ENCODE results near the gene ACTL7A.

DNA sequence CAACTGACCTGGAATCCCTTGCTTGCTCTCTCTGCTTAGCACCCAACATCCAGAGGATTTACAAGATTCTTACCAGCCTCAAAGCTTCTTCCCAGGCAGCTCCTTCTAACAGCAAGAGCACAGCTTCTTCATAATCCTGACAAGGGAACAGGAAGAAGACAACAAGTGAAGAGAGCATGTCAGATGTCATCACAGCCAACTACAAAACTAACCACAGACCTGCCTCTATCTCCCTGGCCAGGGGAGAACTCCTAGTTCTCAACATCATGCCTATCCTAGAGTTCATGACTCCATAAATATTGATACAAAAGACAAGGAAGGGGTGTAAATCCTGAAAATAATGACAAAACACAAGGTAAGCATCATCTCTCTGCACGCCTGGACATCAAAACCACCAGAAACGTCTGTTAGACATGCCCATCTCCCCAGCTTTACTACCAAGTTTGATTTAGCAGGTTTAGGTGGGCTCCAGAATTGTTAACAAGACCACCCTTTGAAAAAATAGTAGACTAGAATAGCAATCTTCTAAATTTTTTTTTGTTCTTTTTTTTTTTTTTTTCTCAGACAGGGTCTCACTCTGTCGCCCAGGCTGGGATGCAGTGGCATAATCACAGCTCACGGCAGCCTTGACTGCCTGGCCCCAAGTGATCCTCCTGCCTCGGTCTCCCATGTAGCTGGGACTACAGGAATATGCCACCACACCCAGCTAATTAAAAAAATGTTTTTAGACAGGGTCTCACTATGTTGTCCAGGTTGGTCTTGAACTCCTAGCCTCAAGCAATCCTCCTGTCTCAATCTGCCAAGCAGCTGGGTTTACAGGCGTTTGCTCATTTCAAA lies 20.2 kb downstream of the ACTL7A start:
- TF ChIP-seq EP300 (IDR thresholded peaks at IDR 0.05): no peak
- TF ChIP-seq POLR2A (IDR thresholded peaks at IDR 0.05): no peak
- TF ChIP-seq, protein P1, sequence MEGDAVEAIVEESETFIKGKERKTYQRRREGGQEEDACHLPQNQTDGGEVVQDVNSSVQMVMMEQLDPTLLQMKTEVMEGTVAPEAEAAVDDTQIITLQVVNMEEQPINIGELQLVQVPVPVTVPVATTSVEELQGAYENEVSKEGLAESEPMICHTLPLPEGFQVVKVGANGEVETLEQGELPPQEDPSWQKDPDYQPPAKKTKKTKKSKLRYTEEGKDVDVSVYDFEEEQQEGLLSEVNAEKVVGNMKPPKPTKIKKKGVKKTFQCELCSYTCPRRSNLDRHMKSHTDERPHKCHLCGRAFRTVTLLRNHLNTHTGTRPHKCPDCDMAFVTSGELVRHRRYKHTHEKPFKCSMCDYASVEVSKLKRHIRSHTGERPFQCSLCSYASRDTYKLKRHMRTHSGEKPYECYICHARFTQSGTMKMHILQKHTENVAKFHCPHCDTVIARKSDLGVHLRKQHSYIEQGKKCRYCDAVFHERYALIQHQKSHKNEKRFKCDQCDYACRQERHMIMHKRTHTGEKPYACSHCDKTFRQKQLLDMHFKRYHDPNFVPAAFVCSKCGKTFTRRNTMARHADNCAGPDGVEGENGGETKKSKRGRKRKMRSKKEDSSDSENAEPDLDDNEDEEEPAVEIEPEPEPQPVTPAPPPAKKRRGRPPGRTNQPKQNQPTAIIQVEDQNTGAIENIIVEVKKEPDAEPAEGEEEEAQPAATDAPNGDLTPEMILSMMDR (IDR thresholded peaks at IDR 0.05): no peak

All from tibial nerve (tissue), 4 donors.